Gastrocnemius medialis (tissue), 4 donors: Measurements from ENCODE around the gene STRA6. TPM values are rescaled to one million over a fixed set of nuclear protein-coding genes. Genes with fewer than 3 reads are reported as not detected.

Experiments used
- ATAC-seq, 2 donors: fragments of 150-250 bp; one replicate each; pipeline ENCODE4 v1.9.1; 2016
- DNase-seq, 2 donors: peaks; one replicate each; pipeline ENCODE4 v3.0.0-alpha.2; 2019
- H3K27ac ChIP-seq, 4 donors: fragments of 200-600 bp; sonication (generic); 1 replicate in 1 of 4; 2 replicates in 3 of 4; pipeline ENCODE4 v1.5.1; 2016 to 2018; ENCODE audit warnings: mild to moderate bottlenecking in 2 of 4, moderate library complexity in 1 of 4
- H3K27me3 ChIP-seq, 3 donors: fragments of 200-600 bp; sonication (generic) in 2 of 3; 1 replicate in 1 of 3; 2 replicates in 2 of 3; pipeline versions ENCODE4 v1.5.1 to v1.6.0; 2016 to 2019; ENCODE audit warnings: mild to moderate bottlenecking in 1 of 3, moderate library complexity in 1 of 3
- H3K36me3 ChIP-seq, 2 donors: fragments of 200-600 bp; sonication (generic) in 1 of 2; one replicate each; pipeline ENCODE4 v1.5.1; 2017 to 2018
- H3K4me1 ChIP-seq, 2 donors: fragments of 200-600 bp; sonication (generic) in 1 of 2; one replicate each; pipeline ENCODE4 v1.5.1; 2016 to 2017; ENCODE audit warnings: mild to moderate bottlenecking in 2 of 2
- H3K4me3 ChIP-seq, 4 donors: fragments of 200-600 bp; sonication (generic) in 3 of 4; 1 replicate in 1 of 4; 2 replicates in 3 of 4; pipeline ENCODE4 v1.5.1; 2016 to 2019; ENCODE audit warnings: mild to moderate bottlenecking in 2 of 4
- H3K9me3 ChIP-seq, 3 donors: fragments of 200-600 bp; sonication (generic) in 2 of 3; 1 replicate in 1 of 3; 2 replicates in 2 of 3; pipeline ENCODE4 v1.5.1; 2016 to 2019
- CTCF ChIP-seq, 5 experiments: fragments of 450-650 bp in 3 of 5; fragments of 200-600 bp in 2 of 5; sonication (generic) in 2 of 5; IDR thresholded peaks in 4 of 5; conservative IDR thresholded peaks in 1 of 5; 1 replicate in 4 of 5; 2 replicates in 1 of 5; pipeline ENCODE4 v1.5.1; 2016 to 2019; ENCODE audit warnings: antibody characterized with exemption in 5 of 5, mild to moderate bottlenecking in 3 of 5, moderate library complexity in 3 of 5
- POLR2A ChIP-seq, 2 donors: fragments of 450-650 bp; IDR thresholded peaks; one replicate each; pipeline ENCODE4 v1.6.1; 2017; ENCODE audit warnings: antibody characterized with exemption in 2 of 2, mild to moderate bottlenecking in 2 of 2, moderate library complexity in 2 of 2
- in situ Hi-C, 4 donors: fragments of 200-750 bp; cut with MboI; loops; one replicate each; pipeline versions ENCODE4 v1.15.0 to v1.8.0; 2017; ENCODE audit warnings: low sequenced_read_pairs in 4 of 4
- intact Hi-C: fragments of 100-400 bp; cut with DNase I; formaldehyde crosslinking; loops from one replicate; pipeline ENCODE4 v1.15.1; 2023; ENCODE audit warnings: low total_unique reads
- total RNA-seq, 4 donors: library from RNA; depleted of rRNA; stranded (reverse); fragments of >200 nt; gene quantifications; one replicate each; pipeline versions ENCODE4 v1.1.0 to v1.2.3, GENCODE V29; 2016

The STRA6 gene
- total RNA-seq, 4 donors from 2014 or later, result not detected

DNA sequence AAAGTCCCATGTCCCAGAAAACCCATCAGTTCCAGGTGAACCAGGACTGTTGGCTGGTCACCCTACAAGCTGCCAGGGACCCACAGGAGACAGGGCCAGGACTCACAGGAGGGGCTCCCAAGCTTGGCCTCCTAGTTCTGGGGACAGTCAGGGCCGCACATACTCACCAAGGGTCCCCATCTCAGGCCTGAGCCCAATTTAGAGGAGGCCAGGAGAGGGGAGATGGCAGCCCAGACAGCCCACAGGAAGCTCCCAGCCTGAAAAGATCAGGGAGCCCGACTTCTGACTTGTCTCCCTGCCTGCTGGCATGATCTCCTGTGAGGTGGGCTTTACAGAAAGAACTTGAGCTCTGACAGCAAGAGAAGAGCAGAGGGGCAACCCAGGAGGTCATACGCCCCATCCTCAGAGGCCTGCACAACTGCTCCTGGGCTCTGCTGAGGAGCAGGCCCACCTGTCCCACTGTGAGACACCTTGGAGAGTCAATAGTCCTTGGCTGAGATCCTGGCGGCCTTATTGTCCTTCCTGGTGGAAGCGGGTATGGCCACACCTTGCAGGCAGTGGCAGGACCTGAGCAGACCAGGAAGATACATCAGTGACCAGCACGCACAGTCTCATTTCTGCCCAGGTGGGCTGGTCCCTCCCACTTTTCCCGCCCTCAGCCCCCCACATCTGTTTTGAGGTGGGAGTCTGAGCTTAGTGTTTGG lies 31.6 kb downstream of the STRA6 start:
- H3K9me3 ChIP-seq, result no peaks in the 10 kb centered on the region
- H3K36me3 ChIP-seq, result no peaks in the 10 kb centered on the region
- TF ChIP-seq CTCF (IDR thresholded peaks at IDR 0.05 in 4 of 5, conservative IDR thresholded peaks at IDR 0.05 in 1 of 5) (no peak), POLR2A (IDR thresholded peaks at IDR 0.05) (no peak)
- no peaks in the 10 kb centered on the region for H3K4me1 ChIP-seq
- DNase-seq (no peak), ATAC-seq (no peak)
- no peaks in the 10 kb centered on the region for H3K27me3 ChIP-seq
- in situ Hi-C loops, result no loop called here
- no peak overlapping the region for H3K27ac ChIP-seq
- no peak overlapping the region for H3K4me3 ChIP-seq
- intact Hi-C loops, result loop anchor here (5.0 kb wide), 1 partner anchor 34 kb away; no protein-coding TSS in a partner anchor

DNA sequence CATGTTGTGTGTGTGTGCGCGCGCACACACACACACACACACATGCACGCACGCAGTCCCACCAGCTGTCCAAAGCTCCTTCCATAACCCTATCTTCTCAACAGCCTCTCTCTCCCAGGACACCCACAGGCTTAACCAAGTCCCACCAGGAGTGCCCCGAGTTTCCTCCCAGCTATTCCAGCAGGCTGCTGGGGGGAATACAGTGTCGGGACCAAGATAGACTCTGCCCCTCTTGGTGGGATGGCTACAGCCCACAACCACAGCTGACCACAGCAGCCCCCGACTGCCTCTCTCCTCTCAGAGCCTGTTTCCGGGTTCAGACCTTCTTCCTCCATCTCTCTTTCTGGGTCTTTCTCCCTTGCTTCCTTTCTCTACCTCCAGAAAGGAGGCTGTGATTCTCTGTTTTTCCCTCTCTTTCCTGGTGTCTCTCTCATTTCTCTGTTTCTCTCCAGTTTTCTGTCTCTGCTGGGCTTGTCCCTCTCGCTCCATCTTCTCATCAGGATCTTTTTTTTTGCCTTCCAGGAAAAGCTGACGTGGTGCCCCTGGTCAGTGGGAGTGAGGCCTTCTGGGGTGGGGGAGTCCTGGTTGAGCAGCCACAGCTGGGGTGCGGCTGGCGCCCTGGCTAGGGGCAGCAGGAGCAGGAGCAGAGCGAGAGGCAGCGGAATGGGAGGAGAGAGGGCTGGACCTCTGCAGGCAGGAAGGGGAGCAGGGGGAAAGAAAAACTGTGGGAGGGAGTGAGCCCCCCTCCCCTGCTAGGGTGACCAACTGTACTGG lies 32.3 kb downstream of the STRA6 start:
- ATAC-seq, result no peak
- no peak overlapping the region for H3K27ac ChIP-seq
- H3K4me1 ChIP-seq, result no peaks in the 10 kb centered on the region
- in situ Hi-C loops, result no loop called here
- H3K27me3 ChIP-seq, result no peaks in the 10 kb centered on the region
- no peak for DNase-seq
- H3K4me3 ChIP-seq, result no peak overlapping the region
- intact Hi-C loops, result loop anchor here (5.0 kb wide), 1 partner anchor 33 kb away; no protein-coding TSS in a partner anchor
- H3K9me3 ChIP-seq, result no peaks in the 10 kb centered on the region
- no peaks in the 10 kb centered on the region for H3K36me3 ChIP-seq
- no peak for TF ChIP-seq CTCF (IDR thresholded peaks at IDR 0.05 in 4 of 5, conservative IDR thresholded peaks at IDR 0.05 in 1 of 5)
- no peak for TF ChIP-seq POLR2A (IDR thresholded peaks at IDR 0.05)

DNA sequence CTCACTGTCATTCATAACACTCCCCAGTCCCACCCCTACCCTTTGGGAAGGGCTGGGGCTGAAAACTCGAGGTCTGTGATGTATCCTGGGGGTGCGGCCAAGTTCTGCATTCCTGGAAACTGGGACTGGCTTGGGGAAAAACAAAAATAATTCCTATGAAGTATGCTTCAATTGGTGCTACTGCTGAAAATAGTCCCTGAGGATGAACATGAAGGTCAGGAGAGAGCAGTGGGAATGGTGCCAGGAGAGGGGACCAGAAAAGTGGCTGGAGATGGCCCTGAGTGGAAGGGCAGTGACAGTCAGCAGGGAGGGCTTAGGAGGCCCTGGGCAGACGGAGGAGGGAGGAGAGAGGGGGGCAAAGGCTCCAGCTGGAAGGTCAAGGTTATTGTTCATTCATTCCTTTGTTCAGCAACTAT lies 33.9 kb downstream of the STRA6 start:
- Histone ChIP-seq H3K27me3 (no peaks in the 10 kb centered on the region), H3K27ac (no peak overlapping the region), H3K4me1 (no peaks in the 10 kb centered on the region), H3K4me3 (no peak overlapping the region), H3K36me3 (no peaks in the 10 kb centered on the region), H3K9me3 (no peaks in the 10 kb centered on the region)
- ATAC-seq, result no peak
- in situ Hi-C loops (no loop called here), intact Hi-C loops (no loop called here)
- TF ChIP-seq CTCF (IDR thresholded peaks at IDR 0.05 in 4 of 5, conservative IDR thresholded peaks at IDR 0.05 in 1 of 5) (no peak), POLR2A (IDR thresholded peaks at IDR 0.05) (no peak)
- no peak for DNase-seq

- TF ChIP-seq CTCF (IDR thresholded peaks at IDR 0.05 in 4 of 5, conservative IDR thresholded peaks at IDR 0.05 in 1 of 5), result no peak
- no peak for TF ChIP-seq POLR2A (IDR thresholded peaks at IDR 0.05)
- no peaks in the 10 kb centered on the region for H3K27me3 ChIP-seq
- intact Hi-C loops (no loop called here), in situ Hi-C loops (no loop called here)
- H3K4me1 ChIP-seq, result no peaks in the 10 kb centered on the region
- no peak overlapping the region for H3K4me3 ChIP-seq
- DNase-seq (no peak), ATAC-seq (no peak)
- H3K9me3 ChIP-seq, result no peaks in the 10 kb centered on the region
- no peak overlapping the region for H3K27ac ChIP-seq
- H3K36me3 ChIP-seq, result no peaks in the 10 kb centered on the region
Measured at GRCh38 chr15:74167891-74168331, 34.7 kb downstream of the STRA6 start.
